ENCODE results near the gene SYNE1. TPM values are rescaled to one million over a fixed set of nuclear protein-coding genes. Genes with fewer than 3 reads are reported as not detected.
"Not testable (repeated sequence)": the region's sequence is repeated elsewhere in the genome, so short reads cannot be mapped to it uniquely, and the experiment has no call there.

The SYNE1 gene
- total and polyA plus RNA-seq, 4 experiments from 2014 or later, result 22.5 to 228 (median 144) TPM

DNA sequence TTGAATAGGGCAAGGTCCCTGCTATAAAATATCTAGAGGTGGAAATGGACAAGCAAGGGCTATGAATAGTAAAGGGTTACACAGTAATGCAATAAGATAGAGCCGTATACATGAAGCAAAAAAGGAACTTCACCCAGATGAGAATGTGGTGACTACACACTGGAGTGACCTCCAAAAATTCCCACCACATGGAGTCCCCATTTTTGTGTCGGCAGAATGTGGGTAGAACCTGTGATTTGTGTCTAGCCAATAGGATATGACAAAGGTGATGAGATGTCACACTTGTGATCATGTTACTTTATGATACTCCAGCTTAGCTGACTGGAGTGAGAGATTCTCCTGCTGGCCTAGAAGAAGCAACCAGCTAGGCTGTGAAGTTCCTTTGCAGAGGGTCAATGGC, 96.8 kb downstream of the SYNE1 start:
- intact Hi-C loops (cut with micrococcal nuclease), result no loop called here
- no peak for DNase-seq
- peaks cover 0 to 3% (median 0%) of the 10 kb centered on the region in 8 donors for H3K9me3 Mint-ChIP-seq
- H3K4me3 ChIP-seq (ENCODE audit: low read length in 2 of 2), result no peak overlapping the region
- POLR2A ChIA-PET (ENCODE audit: partially characterized antibody), result no interaction called here
- H3K27ac Mint-ChIP-seq, result no peak overlapping the region
- no peak overlapping the region for H3K4me3 Mint-ChIP-seq
- H3K27me3 ChIP-seq (ENCODE audit: insufficient read depth, low read length), result no peaks in the 10 kb centered on the region
- H3K9me3 ChIP-seq (ENCODE audit: control insufficient read depth in 1 of 2, low read length in 2 of 2), result no peaks in the 10 kb centered on the region
- peaks cover 4 to 5% of the 10 kb centered on the region in 2 donors for H3K27me3 Mint-ChIP-seq
- H3K4me1 Mint-ChIP-seq, result no peaks in the 10 kb centered on the region
- no peaks in the 10 kb centered on the region for H3K36me3 Mint-ChIP-seq
- no peaks in the 10 kb centered on the region for H3K36me3 ChIP-seq (ENCODE audit: insufficient read depth, low read length)
- H3K27ac ChIP-seq (ENCODE audit: low read depth, low read length), result no peak overlapping the region
- CTCF ChIA-PET (ENCODE audit: partially characterized antibody), result no interaction called here
- H3K4me1 ChIP-seq (ENCODE audit: insufficient read depth, low read length), result no peaks in the 10 kb centered on the region

DNA sequence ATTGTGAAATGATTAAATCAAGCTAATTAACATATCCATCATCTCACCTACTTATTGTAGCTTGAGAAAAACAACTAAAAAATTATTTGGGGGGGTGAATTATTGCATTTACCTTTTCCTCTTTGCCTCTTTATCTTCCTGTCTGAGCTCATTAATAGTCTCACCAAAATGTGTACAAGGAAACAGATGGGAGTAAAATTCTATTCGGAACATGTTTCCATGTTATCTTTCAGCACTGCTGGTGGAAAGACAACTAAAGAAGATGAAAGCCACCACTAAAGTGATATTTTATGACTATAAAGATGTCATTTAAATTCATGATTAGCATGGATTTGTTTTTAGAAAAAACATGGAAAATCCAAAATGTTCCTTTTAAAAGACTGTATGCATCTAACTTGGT, 102.6 kb downstream of the SYNE1 start:
- H3K27ac Mint-ChIP-seq, result no peak overlapping the region
- no peak overlapping the region for H3K4me3 Mint-ChIP-seq
- no peaks in the 10 kb centered on the region for H3K9me3 ChIP-seq (ENCODE audit: control insufficient read depth in 1 of 2, low read length in 2 of 2)
- H3K4me1 Mint-ChIP-seq, result no peaks in the 10 kb centered on the region
- no peak overlapping the region for H3K27ac ChIP-seq (ENCODE audit: low read depth, low read length)
- no peaks in the 10 kb centered on the region for H3K27me3 ChIP-seq (ENCODE audit: insufficient read depth, low read length)
- intact Hi-C loops (cut with micrococcal nuclease), result no loop called here
- H3K4me1 ChIP-seq (ENCODE audit: insufficient read depth, low read length), result no peaks in the 10 kb centered on the region
- DNase-seq, result no peak
- POLR2A ChIA-PET (ENCODE audit: partially characterized antibody), result no interaction called here
- peaks cover 3 to 4% of the 10 kb centered on the region in 2 donors for H3K27me3 Mint-ChIP-seq
- no peaks in the 10 kb centered on the region for H3K36me3 Mint-ChIP-seq
- no peaks in the 10 kb centered on the region for H3K36me3 ChIP-seq (ENCODE audit: insufficient read depth, low read length)
- H3K9me3 Mint-ChIP-seq, result peaks cover 0 to 3% (median 0%) of the 10 kb centered on the region in 8 donors
- CTCF ChIA-PET (ENCODE audit: partially characterized antibody), result no interaction called here
- H3K4me3 ChIP-seq (ENCODE audit: low read length in 2 of 2), result no peak overlapping the region

DNA sequence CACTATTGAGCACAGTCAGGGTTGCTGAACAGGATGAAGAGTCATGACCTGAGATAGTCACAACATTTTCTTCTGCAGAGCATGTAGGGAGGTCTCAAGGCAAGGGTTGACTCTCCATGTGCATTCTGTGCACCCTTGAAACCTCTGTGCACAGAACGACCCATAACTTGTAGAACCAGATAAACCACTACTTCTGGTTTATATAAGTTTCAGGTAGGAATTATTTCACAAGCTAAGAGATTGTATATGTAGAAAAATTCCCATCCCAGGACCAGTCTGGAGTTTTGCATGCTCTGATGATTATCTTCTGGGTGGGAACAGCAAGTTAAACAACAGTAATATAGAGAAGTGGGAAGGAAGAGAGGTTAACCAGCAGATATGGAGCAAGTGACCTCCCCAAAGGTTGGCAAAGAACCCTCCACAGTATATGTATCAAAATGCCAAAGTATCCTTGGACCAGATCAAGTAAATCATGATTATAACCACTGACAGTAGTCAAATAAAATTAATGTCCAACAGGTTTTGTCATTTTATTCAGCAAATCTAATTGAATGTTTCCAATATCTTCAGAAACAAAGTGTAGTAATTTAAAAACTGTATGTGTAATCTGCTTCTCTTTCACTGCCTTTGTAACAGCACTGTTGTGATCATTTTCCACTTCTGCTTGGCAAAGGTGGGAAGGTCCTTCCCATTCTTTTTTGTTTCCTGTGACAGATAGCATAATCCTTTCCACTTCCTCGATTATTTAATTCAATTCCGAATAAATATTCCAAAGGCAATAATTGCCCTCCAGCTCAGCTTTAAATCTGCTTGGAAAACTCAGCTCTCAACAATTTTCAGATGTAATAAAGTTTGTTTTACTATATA, 104.4 kb downstream of the SYNE1 start:
- DNase-seq, result no peak
- intact Hi-C loops (cut with micrococcal nuclease), result no loop called here
- H3K4me1 ChIP-seq (ENCODE audit: insufficient read depth, low read length), result no peaks in the 10 kb centered on the region
- no peaks in the 10 kb centered on the region for H3K36me3 ChIP-seq (ENCODE audit: insufficient read depth, low read length)
- Mint-ChIP-seq H3K4me1 (no peaks in the 10 kb centered on the region), H3K36me3 (no peaks in the 10 kb centered on the region), H3K27me3 (peaks cover 5 to 7% of the 10 kb centered on the region in 2 donors), H3K4me3 (no peak overlapping the region), H3K27ac (no peak overlapping the region), H3K9me3 (peaks cover 0 to 3% (median 0%) of the 10 kb centered on the region in 8 donors)
- ChIA-PET POLR2A (ENCODE audit: partially characterized antibody) (no interaction called here), CTCF (ENCODE audit: partially characterized antibody) (no interaction called here)
- no peaks in the 10 kb centered on the region for H3K9me3 ChIP-seq (ENCODE audit: control insufficient read depth in 1 of 2, low read length in 2 of 2)
- H3K4me3 ChIP-seq (ENCODE audit: low read length in 2 of 2), result no peak overlapping the region
- no peaks in the 10 kb centered on the region for H3K27me3 ChIP-seq (ENCODE audit: insufficient read depth, low read length)
- H3K27ac ChIP-seq (ENCODE audit: low read depth, low read length), result no peak overlapping the region

DNA sequence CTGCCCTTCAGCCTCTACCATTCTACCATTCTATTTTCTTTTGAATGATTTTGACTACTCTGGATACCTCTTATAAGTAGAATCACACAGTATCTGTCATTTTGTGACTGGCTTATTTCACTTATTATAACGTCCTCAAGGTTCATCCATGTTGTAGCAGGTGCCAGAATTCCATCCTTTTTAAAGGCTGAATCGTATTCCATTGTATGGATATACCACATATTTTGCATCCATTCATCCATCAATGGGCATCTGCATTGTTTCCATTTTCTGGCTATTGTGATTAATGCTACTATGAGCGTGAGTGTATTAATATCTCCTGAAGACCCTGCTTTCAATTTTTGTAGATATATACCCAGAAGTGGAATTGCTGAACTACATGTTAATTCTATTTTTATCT, 105.5 kb downstream of the SYNE1 start:
- Histone ChIP-seq H3K4me1 (ENCODE audit: insufficient read depth, low read length) (no peaks in the 10 kb centered on the region), H3K27me3 (ENCODE audit: insufficient read depth, low read length) (no peaks in the 10 kb centered on the region), H3K4me3 (ENCODE audit: low read length in 2 of 2) (no peak overlapping the region), H3K27ac (ENCODE audit: low read depth, low read length) (no peak overlapping the region), H3K36me3 (ENCODE audit: insufficient read depth, low read length) (no peaks in the 10 kb centered on the region), H3K9me3 (ENCODE audit: control insufficient read depth in 1 of 2, low read length in 2 of 2) (no peaks in the 10 kb centered on the region)
- no peaks in the 10 kb centered on the region for H3K4me1 Mint-ChIP-seq
- H3K27me3 Mint-ChIP-seq, result peaks cover 3 to 5% of the 10 kb centered on the region in 2 donors
- intact Hi-C loops (cut with micrococcal nuclease), result no loop called here
- H3K27ac Mint-ChIP-seq, result no peak overlapping the region
- H3K9me3 Mint-ChIP-seq, result peaks cover 0 to 3% (median 0%) of the 10 kb centered on the region in 8 donors
- DNase-seq, result no peak
- H3K36me3 Mint-ChIP-seq, result no peaks in the 10 kb centered on the region
- CTCF ChIA-PET (ENCODE audit: partially characterized antibody), result no interaction called here
- no peak overlapping the region for H3K4me3 Mint-ChIP-seq
- POLR2A ChIA-PET (ENCODE audit: partially characterized antibody), result no interaction called here

DNA sequence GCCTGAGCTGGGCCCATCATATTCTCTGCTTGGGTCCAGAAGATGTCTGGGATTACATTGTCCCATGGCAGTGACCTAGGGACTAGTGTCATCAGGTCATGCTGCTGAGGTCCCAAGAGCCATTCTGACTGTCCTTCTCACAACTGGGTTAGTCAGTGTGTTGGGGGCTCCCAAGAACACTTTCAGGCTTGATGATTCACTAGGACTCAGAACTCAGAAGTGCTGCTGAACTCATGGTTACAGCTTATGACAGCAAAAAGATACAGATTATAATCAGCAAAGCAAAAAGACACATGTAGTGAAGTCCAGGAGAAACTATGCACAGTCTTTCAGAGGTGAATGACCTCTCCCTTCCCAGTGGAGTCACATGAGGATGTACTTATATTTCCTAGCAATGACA, 107.8 kb downstream of the SYNE1 start:
- ChIA-PET CTCF (ENCODE audit: partially characterized antibody) (no interaction called here), POLR2A (ENCODE audit: partially characterized antibody) (no interaction called here)
- Mint-ChIP-seq H3K27me3 (peaks cover 3 to 5% of the 10 kb centered on the region in 2 donors), H3K36me3 (no peaks in the 10 kb centered on the region), H3K27ac (no peak overlapping the region), H3K4me3 (no peak overlapping the region), H3K9me3 (peaks cover 0 to 3% (median 0%) of the 10 kb centered on the region in 8 donors), H3K4me1 (no peaks in the 10 kb centered on the region)
- DNase-seq, result no peak
- intact Hi-C loops (cut with micrococcal nuclease), result no loop called here
- Histone ChIP-seq H3K9me3 (ENCODE audit: control insufficient read depth in 1 of 2, low read length in 2 of 2) (no peaks in the 10 kb centered on the region), H3K36me3 (ENCODE audit: insufficient read depth, low read length) (no peaks in the 10 kb centered on the region), H3K4me1 (ENCODE audit: insufficient read depth, low read length) (no peaks in the 10 kb centered on the region), H3K4me3 (ENCODE audit: low read length in 2 of 2) (no peak overlapping the region), H3K27me3 (ENCODE audit: insufficient read depth, low read length) (no peaks in the 10 kb centered on the region), H3K27ac (ENCODE audit: low read depth, low read length) (no peak overlapping the region)

DNA sequence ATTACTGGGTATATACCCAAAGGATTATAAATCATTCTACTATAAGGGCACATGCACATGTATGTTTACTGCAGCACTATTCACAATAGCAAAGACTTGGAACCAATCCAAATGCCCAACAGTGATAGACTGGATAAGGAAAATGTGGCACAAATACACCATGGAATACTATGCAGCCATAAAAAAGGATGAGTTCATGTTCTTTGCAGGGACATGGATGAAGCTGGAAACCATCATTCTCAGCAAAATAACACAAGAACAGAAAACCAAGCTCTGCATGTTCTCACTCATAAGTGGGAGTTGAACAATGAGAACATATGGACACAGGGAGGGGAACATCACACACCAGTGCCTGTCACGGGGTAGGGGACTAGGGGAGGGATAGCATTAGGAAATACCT, 123.0 kb downstream of the SYNE1 start:
- H3K27me3 Mint-ChIP-seq, result peaks cover 2 to 12% of the 10 kb centered on the region in 2 donors
- H3K9me3 Mint-ChIP-seq; CTCF ChIA-PET (ENCODE audit: partially characterized antibody); intact Hi-C loops (cut with micrococcal nuclease); POLR2A ChIA-PET (ENCODE audit: partially characterized antibody); H3K27ac Mint-ChIP-seq; H3K4me1 ChIP-seq (ENCODE audit: insufficient read depth, low read length); H3K27me3 ChIP-seq (ENCODE audit: insufficient read depth, low read length); H3K9me3 ChIP-seq (ENCODE audit: control insufficient read depth in 1 of 2, low read length in 2 of 2); H3K4me3 ChIP-seq (ENCODE audit: low read length in 2 of 2); H3K36me3 ChIP-seq (ENCODE audit: insufficient read depth, low read length); H3K27ac ChIP-seq (ENCODE audit: low read depth, low read length); H3K4me1 Mint-ChIP-seq; H3K36me3 Mint-ChIP-seq; DNase-seq; H3K4me3 Mint-ChIP-seq: not testable (repeated sequence)

DNA sequence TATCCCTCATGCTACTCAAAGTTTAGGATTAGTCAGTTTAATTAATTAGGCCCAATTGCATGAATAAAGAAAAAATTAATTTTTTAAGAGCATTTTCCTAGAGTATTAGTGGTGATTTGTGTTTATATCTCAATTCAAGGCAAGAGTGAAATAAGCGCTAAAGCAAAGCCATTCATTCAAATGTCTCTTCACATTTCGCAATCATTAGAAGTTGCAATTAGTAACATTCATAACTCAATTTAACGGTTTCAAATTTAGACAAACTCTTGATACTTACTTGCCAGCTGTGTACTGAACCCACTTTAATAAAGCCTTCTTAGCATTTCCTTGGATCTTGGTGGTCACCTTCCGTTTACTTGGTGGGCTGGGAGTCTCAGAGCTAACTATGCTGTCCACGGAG, 127.2 kb downstream of the SYNE1 start:
- no peak overlapping the region for H3K4me3 ChIP-seq (ENCODE audit: low read length in 2 of 2)

More for the DNA sequence above, 127.2 kb downstream of the SYNE1 start:
- Mint-ChIP-seq H3K4me1 (no peaks in the 10 kb centered on the region), H3K36me3 (no peaks in the 10 kb centered on the region), H3K9me3 (peaks cover 0 to 2% (median 0%) of the 10 kb centered on the region in 8 donors), H3K27ac (no peak overlapping the region), H3K27me3 (peaks cover 2 to 11% of the 10 kb centered on the region in 2 donors), H3K4me3 (no peak overlapping the region)
- no peaks in the 10 kb centered on the region for H3K36me3 ChIP-seq (ENCODE audit: insufficient read depth, low read length)
- DNase-seq, result no peak
- no peak overlapping the region for H3K27ac ChIP-seq (ENCODE audit: low read depth, low read length)
- CTCF ChIA-PET (ENCODE audit: partially characterized antibody), result no interaction called here
- POLR2A ChIA-PET (ENCODE audit: partially characterized antibody), result no interaction called here
- no peaks in the 10 kb centered on the region for H3K4me1 ChIP-seq (ENCODE audit: insufficient read depth, low read length)
- no peaks in the 10 kb centered on the region for H3K27me3 ChIP-seq (ENCODE audit: insufficient read depth, low read length)
- H3K9me3 ChIP-seq (ENCODE audit: control insufficient read depth in 1 of 2, low read length in 2 of 2), result no peaks in the 10 kb centered on the region
- intact Hi-C loops (cut with micrococcal nuclease), result no loop called here
